ENCODE results near the gene FAM200C. TPM values are rescaled to one million over a fixed set of nuclear protein-coding genes. Genes with fewer than 3 reads are reported as not detected.

FAM200C gene
- total and polyA plus RNA-seq, 2 of the 8 experiments (the other 6 are each of a cell fraction or from before 2014, with no cell fraction given): 2.6 to 7.3 TPM

GRCh38 chr5:160439205-160439600 lies 39.3 kb upstream of the FAM200C start (continued):
- TF ChIP-seq CTCF (IDR thresholded peaks at IDR 0.05; ENCODE audit: control extremely low read depth in 1 of 3, insufficient read depth in 1 of 3, low read depth in 1 of 3, low read length in 3 of 3) (peak; percentile 82 to 91 (median 88)), NRF1 (IDR thresholded peaks at IDR 0.05; ENCODE audit: low read depth, low read length) (no peak), ASH2L (IDR thresholded peaks at IDR 0.05; ENCODE audit: low read length) (peak; percentile 34), NANOG (IDR thresholded peaks at IDR 0.05; ENCODE audit: insufficient read depth, low read depth, low read length, poor library complexity, severe bottlenecking) (no peak), TAF1 (IDR thresholded peaks at IDR 0.05; ENCODE audit: low read depth, low read length) (no peak), CREB1 (IDR thresholded peaks at IDR 0.05) (no peak), TEAD4 (IDR thresholded peaks at IDR 0.05; ENCODE audit: low read depth, low read length) (peak; percentile 94), YY1 (IDR thresholded peaks at IDR 0.05; ENCODE audit: low read depth, low read length) (0 out of 2 replicates have a peak, but pooled peaks have one; percentile 21), PHF8 (conservative IDR thresholded peaks at IDR 0.05; ENCODE audit: low read depth, low read length) (no peak), RAD21 (IDR thresholded peaks at IDR 0.05 in 1 of 2, conservative IDR thresholded peaks at IDR 0.05 in 1 of 2; ENCODE audit: low read depth in 2 of 2, low read length in 2 of 2) (peak; percentile 71 to 78), TBP (IDR thresholded peaks at IDR 0.05; ENCODE audit: low read depth, low read length) (no peak)

All from H1 (cell line).